ENCODE data around the gene CCT6B.

The CCT6B gene

DNA sequence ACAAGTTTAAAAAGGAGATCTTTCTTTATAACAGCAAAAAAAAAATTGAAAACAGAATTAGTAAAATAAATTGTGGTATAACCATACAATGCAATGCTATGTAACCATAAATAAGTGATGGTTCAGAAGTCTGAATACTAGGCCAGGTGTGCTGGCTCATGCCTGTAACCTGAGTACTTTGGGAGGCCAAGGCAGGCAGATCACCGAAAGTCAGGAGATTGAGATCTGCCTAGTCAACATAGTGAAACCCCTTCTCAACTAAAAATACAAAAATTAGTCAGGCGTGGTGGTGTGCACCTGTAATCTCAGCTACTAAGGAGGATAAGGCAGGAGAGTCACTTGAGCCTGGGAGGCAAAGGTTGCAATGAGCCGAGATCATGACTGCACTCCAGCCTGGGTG, 34.6 kb downstream of the CCT6B start:
- DNase-seq (ENCODE audit: low read depth, low spot score) = no peak
- ChIA-PET POLR2A (no interaction called here), CTCF (no interaction called here)
- TF ChIP-seq, protein P1, sequence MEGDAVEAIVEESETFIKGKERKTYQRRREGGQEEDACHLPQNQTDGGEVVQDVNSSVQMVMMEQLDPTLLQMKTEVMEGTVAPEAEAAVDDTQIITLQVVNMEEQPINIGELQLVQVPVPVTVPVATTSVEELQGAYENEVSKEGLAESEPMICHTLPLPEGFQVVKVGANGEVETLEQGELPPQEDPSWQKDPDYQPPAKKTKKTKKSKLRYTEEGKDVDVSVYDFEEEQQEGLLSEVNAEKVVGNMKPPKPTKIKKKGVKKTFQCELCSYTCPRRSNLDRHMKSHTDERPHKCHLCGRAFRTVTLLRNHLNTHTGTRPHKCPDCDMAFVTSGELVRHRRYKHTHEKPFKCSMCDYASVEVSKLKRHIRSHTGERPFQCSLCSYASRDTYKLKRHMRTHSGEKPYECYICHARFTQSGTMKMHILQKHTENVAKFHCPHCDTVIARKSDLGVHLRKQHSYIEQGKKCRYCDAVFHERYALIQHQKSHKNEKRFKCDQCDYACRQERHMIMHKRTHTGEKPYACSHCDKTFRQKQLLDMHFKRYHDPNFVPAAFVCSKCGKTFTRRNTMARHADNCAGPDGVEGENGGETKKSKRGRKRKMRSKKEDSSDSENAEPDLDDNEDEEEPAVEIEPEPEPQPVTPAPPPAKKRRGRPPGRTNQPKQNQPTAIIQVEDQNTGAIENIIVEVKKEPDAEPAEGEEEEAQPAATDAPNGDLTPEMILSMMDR (IDR thresholded peaks at IDR 0.05; ENCODE audit: insufficient read depth, low read length, missing control alignments) = no peak
- no peak overlapping the region for H3K4me3 ChIP-seq (ENCODE audit: low read depth, low read length)

DNA sequence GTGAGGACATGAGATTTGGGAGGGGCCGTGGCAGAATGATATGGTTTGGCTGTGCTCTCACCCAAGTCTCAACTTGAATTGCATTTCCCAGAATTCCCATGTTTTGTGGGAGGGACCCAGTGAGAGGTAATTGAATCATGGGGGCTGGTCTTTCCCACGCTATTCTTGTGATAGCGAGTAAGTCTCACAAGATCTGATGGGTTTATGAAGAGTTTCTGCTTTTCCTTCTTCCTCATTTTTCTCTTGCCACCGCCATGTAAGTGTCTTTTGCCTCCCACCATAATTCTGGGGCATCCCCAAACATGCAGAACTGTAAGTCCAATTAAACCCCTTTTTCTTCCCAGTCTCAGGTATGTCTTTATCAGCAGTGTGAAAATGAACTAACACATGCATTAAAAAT, 40.6 kb downstream of the CCT6B start:
- POLR2A ChIA-PET = no interaction called here
- CTCF ChIA-PET = no interaction called here
- TF ChIP-seq, protein P1 (IDR thresholded peaks at IDR 0.05; ENCODE audit: insufficient read depth, low read length, missing control alignments) = no peak
- H3K4me3 ChIP-seq (ENCODE audit: low read depth, low read length) = no peak overlapping the region
- no peak for DNase-seq (ENCODE audit: low read depth, low spot score)

DNA sequence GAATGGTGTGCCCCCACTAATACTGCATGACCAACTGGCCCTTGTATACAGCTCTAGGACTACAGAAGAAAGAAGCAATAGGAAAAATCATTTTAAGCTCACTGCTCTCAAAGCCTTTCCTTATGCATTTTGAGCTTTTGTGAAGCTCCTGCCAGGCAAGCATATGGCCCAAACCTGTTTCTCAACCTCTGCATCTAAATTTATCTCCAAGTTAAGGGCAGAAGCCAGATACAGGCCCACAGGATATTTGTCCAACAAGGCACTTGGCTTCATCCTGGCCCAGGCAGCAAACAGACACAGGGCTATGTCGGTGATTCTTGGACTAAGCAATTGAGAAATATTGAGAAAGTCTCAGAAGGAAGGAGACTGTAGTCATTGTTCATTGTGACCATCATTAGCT, 43.9 kb downstream of the CCT6B start:
- DNase-seq (ENCODE audit: low read depth, low spot score) = no peak
- ChIA-PET CTCF (no interaction called here), POLR2A (no interaction called here)
- H3K4me3 ChIP-seq (ENCODE audit: low read depth, low read length) = no peak overlapping the region
- TF ChIP-seq, protein P1 (IDR thresholded peaks at IDR 0.05; ENCODE audit: insufficient read depth, low read length, missing control alignments) = no peak

DNA sequence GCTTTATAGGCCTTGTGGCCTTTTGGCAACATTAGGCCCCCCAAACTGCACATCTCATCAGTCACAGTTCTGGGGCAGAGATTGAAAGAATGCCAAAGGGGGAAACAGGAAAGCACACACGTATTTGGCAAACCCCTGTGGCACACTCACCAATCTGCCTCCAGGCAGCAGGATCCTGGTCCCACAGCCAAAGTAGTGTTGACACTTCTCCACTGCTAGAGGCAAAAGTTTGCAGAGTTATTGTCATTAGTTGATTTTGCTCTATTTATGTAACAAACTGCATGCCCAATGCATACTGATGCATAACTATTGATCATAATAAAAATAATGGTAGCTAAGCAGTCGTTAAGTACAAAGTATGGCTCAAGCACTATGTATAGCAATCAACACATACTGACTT, 45.1 kb downstream of the CCT6B start:
- DNase-seq (ENCODE audit: low read depth, low spot score) = no peak
- no peak overlapping the region for H3K4me3 ChIP-seq (ENCODE audit: low read depth, low read length)
- TF ChIP-seq, protein P1 (IDR thresholded peaks at IDR 0.05; ENCODE audit: insufficient read depth, low read length, missing control alignments) = no peak
- ChIA-PET POLR2A (no interaction called here), CTCF (no interaction called here)

DNA sequence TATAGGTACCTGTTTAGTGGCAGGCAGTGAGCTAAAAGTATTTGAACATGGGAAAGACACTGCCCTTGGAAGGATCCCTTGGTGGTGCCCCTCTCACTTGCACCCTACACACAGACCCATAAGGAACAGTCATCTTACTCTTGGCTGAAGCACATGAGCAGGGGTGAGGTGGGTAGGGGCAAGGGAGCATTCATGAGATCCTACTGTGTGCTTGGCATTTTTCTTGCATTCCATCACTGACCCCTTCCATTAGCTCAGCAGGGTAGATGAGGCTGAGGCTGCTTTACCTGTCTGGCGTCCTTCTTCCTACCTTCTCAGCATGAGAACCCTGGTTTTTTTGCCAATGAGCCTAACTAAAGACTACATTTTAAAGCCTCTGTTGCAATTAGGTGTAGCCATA, 48.3 kb downstream of the CCT6B start:
- POLR2A ChIA-PET = no interaction called here

DNA sequence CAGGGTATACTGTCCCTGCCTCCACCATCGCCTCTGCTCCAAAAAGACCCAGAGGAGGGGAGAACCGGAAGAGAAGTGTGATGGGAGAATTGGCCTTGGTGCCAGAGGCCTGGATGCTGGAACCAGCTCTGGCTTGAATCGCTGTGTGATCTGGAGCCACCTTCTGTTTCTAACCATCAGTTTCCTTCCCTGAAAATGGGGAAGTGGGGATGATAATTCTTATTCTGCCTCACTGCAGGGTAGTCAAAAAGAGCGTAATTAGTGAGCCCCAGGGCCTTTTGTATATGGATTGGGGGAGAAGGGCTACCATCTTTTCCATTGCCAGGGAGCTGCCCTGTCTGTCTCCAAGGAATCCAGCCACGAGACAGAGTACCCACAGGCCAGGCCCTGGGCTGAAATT, 52.2 kb downstream of the CCT6B start:
- CTCF ChIA-PET = no interaction called here
- no peak for DNase-seq (ENCODE audit: low read depth, low spot score)
- POLR2A ChIA-PET = no interaction called here
- no peak overlapping the region for H3K4me3 ChIP-seq (ENCODE audit: low read depth, low read length)
- TF ChIP-seq, protein P1 (IDR thresholded peaks at IDR 0.05; ENCODE audit: insufficient read depth, low read length, missing control alignments) = no peak

More for the DNA sequence above, 48.3 kb downstream of the CCT6B start:
- no peak overlapping the region for H3K4me3 ChIP-seq (ENCODE audit: low read depth, low read length)
- TF ChIP-seq, protein P1 (IDR thresholded peaks at IDR 0.05; ENCODE audit: insufficient read depth, low read length, missing control alignments) = no peak
- DNase-seq (ENCODE audit: low read depth, low spot score) = no peak
- CTCF ChIA-PET = no interaction called here

Measured in AG04449 (cell line).